ENCODE data around the gene UBE3D. TPM values are rescaled to one million over a fixed set of nuclear protein-coding genes. Genes with fewer than 3 reads are reported as not detected.

UBE3D gene
- total and polyA plus RNA-seq, 2 of the 8 experiments (the other 6 are each of a cell fraction or from before 2014, with no cell fraction given), result 5.7 to 16.3 TPM

GRCh38 chr6:82890240-82890639, 175.4 kb downstream of the UBE3D start (continued):
- no peak for TF ChIP-seq HDAC2 (IDR thresholded peaks at IDR 0.05; ENCODE audit: borderline replicate concordance in 1 of 2, low read depth in 2 of 2, low read length in 2 of 2)
- no peak for TF ChIP-seq POLR2AphosphoS5 (IDR thresholded peaks at IDR 0.05; ENCODE audit: low read depth, low read length)
- no peak for TF ChIP-seq SP1 (IDR thresholded peaks at IDR 0.05; ENCODE audit: low read depth, low read length)

Data from H1 (cell line).